Activated naive CD4-positive, alpha-beta T cell treated with anti-CD3 and anti-CD28 coated beads, Interleukin-2, amount 10 ng/mL, durations not matched to agents 7 days and 5 days (primary cell): ENCODE data around the gene IFNA4.
"Not testable (repeated sequence)": the region's sequence is repeated elsewhere in the genome, so short reads cannot be mapped to it uniquely, and the experiment has no call there.

Experiments
- CTCF ChIA-PET: fragments of 350-600 bp; sonication (Branson Sonifier 250); formaldehyde crosslinking; loops from one replicate; lab custom pipeline; 2021; ENCODE audit warnings: antibody characterized with exemption; lab: Charles Lee
- DNase-seq: peaks from one replicate; pipeline ENCODE4 v3.0.0-alpha.2; 2020
- H3K27ac Mint-ChIP-seq: one replicate; pipeline ENCODE4 v1.8.0; 2021; ENCODE audit warnings: mild to moderate bottlenecking, moderate library complexity, mixed read lengths
- H3K27me3 Mint-ChIP-seq: one replicate; pipeline ENCODE4 v1.8.0; 2021; ENCODE audit warnings: mild to moderate bottlenecking, mixed read lengths
- H3K36me3 Mint-ChIP-seq: one replicate; pipeline ENCODE4 v1.8.0; 2021; ENCODE audit warnings: mixed read lengths
- H3K4me1 Mint-ChIP-seq: one replicate; pipeline ENCODE4 v1.8.0; 2021; ENCODE audit warnings: mixed read lengths
- H3K4me3 Mint-ChIP-seq: one replicate; pipeline ENCODE4 v1.8.0; 2021; ENCODE audit warnings: mild to moderate bottlenecking, moderate library complexity, mixed read lengths
- H3K9me3 Mint-ChIP-seq: one replicate; pipeline ENCODE4 v1.8.0; 2021; ENCODE audit warnings: mixed read lengths

IFNA4 gene

DNA sequence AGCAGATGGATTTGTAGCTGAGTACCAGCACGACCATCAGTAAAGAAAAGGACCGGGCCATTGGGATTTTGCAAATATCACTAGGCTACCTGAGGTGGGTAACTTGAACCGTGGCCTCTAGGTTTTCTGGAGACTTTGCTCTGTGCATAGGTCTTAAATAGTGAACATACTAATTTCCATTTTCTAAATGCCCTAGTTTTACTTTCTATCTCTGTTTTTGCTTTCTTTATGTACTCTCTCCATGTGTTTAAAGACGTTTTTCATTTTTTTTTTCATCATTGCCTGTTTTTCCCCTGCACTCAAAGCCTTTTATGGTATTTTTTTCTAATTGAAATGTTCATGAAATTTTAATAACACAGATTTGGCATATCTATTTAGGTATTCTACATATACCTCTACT, 14.7 kb upstream of the IFNA4 start, which contains the start of gene IFNA7:
IFNA7 (minus strand) TSS at position 101 of the 400 bp plus-strand sequence; CDS start at position 61, 40 bp downstream.
- H3K36me3 Mint-ChIP-seq, DNase-seq, H3K27ac Mint-ChIP-seq, H3K4me1 Mint-ChIP-seq, H3K9me3 Mint-ChIP-seq, CTCF ChIA-PET, H3K4me3 Mint-ChIP-seq: not testable (repeated sequence)
- peaks cover 25% of the 10 kb centered on the region for H3K27me3 Mint-ChIP-seq

GRCh38 chr9:21194867-21195776, 7.7 kb upstream of the IFNA4 start:
- not testable (repeated sequence) for H3K36me3 Mint-ChIP-seq, H3K4me3 Mint-ChIP-seq, H3K4me1 Mint-ChIP-seq, H3K9me3 Mint-ChIP-seq, H3K27ac Mint-ChIP-seq
- H3K27me3 Mint-ChIP-seq, result peaks cover 38% of the 10 kb centered on the region
- peak; percentile 58 for DNase-seq
- CTCF ChIA-PET, result interaction anchor here (0.7 to 2.3 kb wide), 18 partner anchors 10 to 595 kb away, joined by 3 to 13 read pairs (median 4); partner anchors contain the start of genes IFNA10 and IFNA16

GRCh38 chr9:21182810-21183736, 4.3 kb downstream of the IFNA4 start:
- CTCF ChIA-PET, result interaction anchor here (0.6 to 2.9 kb wide), 22 partner anchors 8 to 605 kb away, joined by 3 to 13 read pairs (median 4); partner anchors contain the start of genes IFNA14 and KLHL9
- not testable (repeated sequence) for H3K27ac Mint-ChIP-seq, H3K4me3 Mint-ChIP-seq, H3K36me3 Mint-ChIP-seq, H3K9me3 Mint-ChIP-seq, H3K4me1 Mint-ChIP-seq
- peaks cover 46% of the 10 kb centered on the region for H3K27me3 Mint-ChIP-seq
- peak; percentile 40 for DNase-seq

DNA sequence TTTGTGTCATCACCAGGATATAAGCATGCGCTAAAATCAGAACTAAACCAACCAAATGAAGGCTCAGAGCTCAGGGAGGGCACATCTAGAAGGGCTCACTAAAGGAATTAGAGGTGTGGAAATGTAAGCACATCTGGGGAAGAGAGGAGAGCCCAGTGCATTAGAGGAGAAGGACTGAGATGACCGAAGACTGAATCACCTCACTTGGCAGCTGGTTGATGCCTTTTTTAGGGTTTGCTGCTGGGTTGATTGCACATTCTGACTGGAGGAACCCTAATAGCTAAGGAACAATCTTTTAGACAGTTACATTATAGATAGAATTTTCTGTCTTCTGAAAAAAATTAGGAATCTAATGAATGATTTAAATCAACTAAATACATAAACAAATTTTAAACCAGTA, 12.7 kb downstream of the IFNA4 start:
- Mint-ChIP-seq H3K36me3 (no peaks in the 10 kb centered on the region), H3K27me3 (peaks cover 17% of the 10 kb centered on the region), H3K4me1 (no peaks in the 10 kb centered on the region), H3K27ac (no peak overlapping the region), H3K9me3 (no peaks in the 10 kb centered on the region), H3K4me3 (no peak overlapping the region)
- DNase-seq, result no peak
- CTCF ChIA-PET, result interaction anchor here (0.9 kb wide), 1 partner anchor 8 kb away, joined by 4 read pairs; no protein-coding TSS in a partner anchor

- H3K4me3 Mint-ChIP-seq, result no peak overlapping the region
- DNase-seq, result no peak
- peaks cover 6% of the 10 kb centered on the region for H3K27me3 Mint-ChIP-seq
- no peaks in the 10 kb centered on the region for H3K4me1 Mint-ChIP-seq
- H3K9me3 Mint-ChIP-seq, result no peaks in the 10 kb centered on the region
- H3K27ac Mint-ChIP-seq, result no peak overlapping the region
- H3K36me3 Mint-ChIP-seq, result no peaks in the 10 kb centered on the region
- CTCF ChIA-PET, result no interaction called here
Observed at GRCh38 chr9:21172156-21172555, 15.2 kb downstream of the IFNA4 start.

DNA sequence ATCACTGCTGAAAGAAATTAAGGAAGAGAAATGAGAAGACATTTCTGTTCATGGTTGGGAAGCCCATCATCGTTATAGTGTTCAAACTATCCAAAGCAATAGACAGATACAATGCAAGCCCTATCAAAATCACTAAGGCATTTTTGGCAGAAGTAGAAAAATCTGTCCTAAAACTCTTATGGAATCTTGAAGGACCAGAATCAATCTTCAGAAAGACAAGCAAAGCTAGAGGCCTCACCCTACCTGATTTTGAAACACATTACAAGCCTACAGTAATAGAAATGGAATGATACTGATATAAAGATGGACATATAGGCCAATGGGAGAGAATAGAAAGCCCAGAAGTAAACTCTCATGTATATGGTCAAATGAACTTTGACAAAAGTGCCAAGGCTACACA, 16.0 kb downstream of the IFNA4 start:
- Mint-ChIP-seq H3K9me3 (no peaks in the 10 kb centered on the region), H3K4me1 (no peaks in the 10 kb centered on the region), H3K4me3 (no peak overlapping the region), H3K27me3 (peaks cover 5% of the 10 kb centered on the region), H3K36me3 (no peaks in the 10 kb centered on the region), H3K27ac (no peak overlapping the region)
- CTCF ChIA-PET, result no interaction called here
- DNase-seq, result no peak

- H3K4me3 Mint-ChIP-seq, CTCF ChIA-PET, H3K27ac Mint-ChIP-seq, H3K9me3 Mint-ChIP-seq, H3K36me3 Mint-ChIP-seq, DNase-seq: not testable (repeated sequence)
- peaks cover 15% of the 10 kb centered on the region for H3K27me3 Mint-ChIP-seq
- peaks cover 16% of the 10 kb centered on the region for H3K4me1 Mint-ChIP-seq
Observed at GRCh38 chr9:21166560-21166959, 20.8 kb downstream of the IFNA4 start, which contains the start of gene IFNA21. TSS of gene IFNA21 (minus strand) at chr9:21166660. CDS start at chr9:21166612, 48 bp downstream.

DNA sequence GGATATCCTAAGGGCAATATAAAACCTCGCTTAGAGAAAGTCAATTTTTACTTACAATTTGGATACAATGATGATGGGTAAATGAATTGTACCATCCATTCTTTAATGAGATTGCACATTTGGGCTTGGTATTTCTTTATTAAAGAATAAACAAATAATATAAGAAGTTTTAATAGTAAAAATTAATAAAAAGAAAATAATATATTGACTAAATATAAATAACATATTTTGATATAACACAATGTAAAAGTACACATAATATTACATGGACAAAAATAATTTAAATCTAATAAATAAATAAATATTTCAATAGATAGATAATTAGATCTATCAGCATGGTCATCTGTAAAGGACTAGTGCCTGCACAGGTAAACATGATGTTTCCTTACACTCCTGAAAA, 21.9 kb downstream of the IFNA4 start:
- Mint-ChIP-seq H3K9me3 (peaks cover 4% of the 10 kb centered on the region), H3K4me1 (peaks cover 27% of the 10 kb centered on the region)

GRCh38 chr9:21160178-21160577, 27.2 kb downstream of the IFNA4 start:
- peak; percentile 70 for DNase-seq
- H3K4me1 Mint-ChIP-seq, result peaks cover 51% of the 10 kb centered on the region
- H3K4me3 Mint-ChIP-seq, result peak overlapping the region; percentile 51
- peak overlapping the region; percentile 75 for H3K27ac Mint-ChIP-seq
- CTCF ChIA-PET, result interaction anchor here (1.1 to 3.0 kb wide), 4 partner anchors 9 to 81 kb away, joined by 3 to 13 read pairs (median 3); no protein-coding TSS in a partner anchor
- H3K27me3 Mint-ChIP-seq, result peaks cover 10% of the 10 kb centered on the region
- H3K36me3 Mint-ChIP-seq, result peaks cover 11% of the 10 kb centered on the region
- peaks cover 6% of the 10 kb centered on the region for H3K9me3 Mint-ChIP-seq

More for the DNA sequence above, 21.9 kb downstream of the IFNA4 start:
- Mint-ChIP-seq H3K27me3 (peaks cover 15% of the 10 kb centered on the region), H3K36me3 (peaks cover 4% of the 10 kb centered on the region), H3K27ac (no peak overlapping the region), H3K4me3 (no peak overlapping the region)
- no peak for DNase-seq
- CTCF ChIA-PET, result no interaction called here

- CTCF ChIA-PET, result no interaction called here
- peaks cover 33% of the 10 kb centered on the region for H3K4me1 Mint-ChIP-seq
- H3K9me3 Mint-ChIP-seq, result peaks cover 2% of the 10 kb centered on the region
- H3K4me3 Mint-ChIP-seq, result no peak overlapping the region
- no peak overlapping the region for H3K27ac Mint-ChIP-seq
- no peak for DNase-seq
- H3K36me3 Mint-ChIP-seq, result peaks cover 7% of the 10 kb centered on the region
- peaks cover 18% of the 10 kb centered on the region for H3K27me3 Mint-ChIP-seq
Observed at GRCh38 chr9:21155501-21155900, 31.9 kb downstream of the IFNA4 start.

DNA sequence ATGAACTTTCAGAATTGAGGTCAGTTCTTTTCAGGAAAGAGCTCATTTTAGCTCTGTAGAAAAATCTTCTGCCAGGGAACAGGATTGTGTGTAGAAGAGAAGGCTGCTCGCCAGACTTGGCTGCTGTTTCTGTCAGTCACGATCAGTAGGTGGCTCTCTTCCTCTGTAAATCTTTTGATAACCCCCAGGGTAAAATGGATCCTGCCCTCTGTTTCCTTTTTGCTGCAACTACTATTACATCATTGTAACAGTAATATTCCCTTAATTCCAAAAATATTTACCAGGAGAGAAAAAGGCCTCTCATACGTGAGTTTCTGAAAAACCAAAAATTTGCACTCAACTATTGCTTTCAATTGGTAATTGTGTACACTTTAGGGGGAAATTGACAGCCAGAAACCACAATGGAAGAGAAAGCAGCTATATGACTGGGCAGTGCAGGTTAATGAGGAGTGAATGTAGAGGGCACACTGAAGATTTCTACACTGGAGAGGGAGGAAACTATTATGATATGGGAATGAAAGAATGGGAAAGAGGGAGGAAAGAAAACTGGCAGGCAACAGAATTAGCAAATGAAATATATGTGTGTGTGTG, 33.3 kb downstream of the IFNA4 start:
- no peak overlapping the region for H3K27ac Mint-ChIP-seq
- peaks cover 9% of the 10 kb centered on the region for H3K36me3 Mint-ChIP-seq
- H3K27me3 Mint-ChIP-seq, result peaks cover 31% of the 10 kb centered on the region
- H3K4me1 Mint-ChIP-seq, result peaks cover 22% of the 10 kb centered on the region
- CTCF ChIA-PET, result interaction anchor here (0.7 to 1.6 kb wide), 10 partner anchors 27 to 645 kb away, joined by 3 to 10 read pairs (median 3); no protein-coding TSS in a partner anchor
- DNase-seq, result peak; percentile 40
- no peak overlapping the region for H3K4me3 Mint-ChIP-seq
- peaks cover 2% of the 10 kb centered on the region for H3K9me3 Mint-ChIP-seq

- H3K36me3 Mint-ChIP-seq, result peaks cover 7% of the 10 kb centered on the region
- no peak overlapping the region for H3K27ac Mint-ChIP-seq
- H3K4me1 Mint-ChIP-seq, result peaks cover 17% of the 10 kb centered on the region
- CTCF ChIA-PET, result interaction anchor here (0.7 to 1.6 kb wide), 9 partner anchors 27 to 646 kb away, joined by 3 to 10 read pairs (median 3); no protein-coding TSS in a partner anchor
- no peak overlapping the region for H3K4me3 Mint-ChIP-seq
- DNase-seq, result no peak
- H3K9me3 Mint-ChIP-seq, result peaks cover 3% of the 10 kb centered on the region
- H3K27me3 Mint-ChIP-seq, result peaks cover 31% of the 10 kb centered on the region
Observed at GRCh38 chr9:21153336-21154017, 33.9 kb downstream of the IFNA4 start.

- Mint-ChIP-seq H3K4me3 (peak overlapping the region; percentile 2), H3K4me1 (peaks cover 54% of the 10 kb centered on the region), H3K9me3 (peaks cover 31% of the 10 kb centered on the region), H3K27ac (peak overlapping the region; percentile 74), H3K27me3 (peaks cover 11% of the 10 kb centered on the region), H3K36me3 (peaks cover 26% of the 10 kb centered on the region)
- CTCF ChIA-PET, result no interaction called here
- no peak for DNase-seq
Observed at GRCh38 chr9:21144603-21145002, 42.8 kb downstream of the IFNA4 start.
